Activated T-cell treated with anti-CD3 and anti-CD28 coated beads, Interleukin-2, amount 50 U/mL, for 1 hour (primary cell): ENCODE data around the gene ALOX12B.
"Not testable (repeated sequence)": the region's sequence is repeated elsewhere in the genome, so short reads cannot be mapped to it uniquely, and the experiment has no call there.

ENCODE experiments used
- DNase-seq: peaks from one replicate; pipeline ENCODE4 v3.0.0-alpha.2; 2020

ALOX12B gene

GRCh38 chr17:8063761-8064534 is 23.6 kb downstream of the ALOX12B start:
- DNase-seq, result no peak

GRCh38 chr17:8062807-8063483 is 24.6 kb downstream of the ALOX12B start:
- no peak for DNase-seq

GRCh38 chr17:8062435-8062806 is 25.1 kb downstream of the ALOX12B start:
- DNase-seq, result no peak

- not testable (repeated sequence) for DNase-seq
Measured at GRCh38 chr17:8061851-8062250, 25.7 kb downstream of the ALOX12B start.

- peak; percentile 44 for DNase-seq
Measured at GRCh38 chr17:8060274-8060673, 27.2 kb downstream of the ALOX12B start.

GRCh38 chr17:8059131-8059530 is 28.4 kb downstream of the ALOX12B start:
- no peak for DNase-seq

GRCh38 chr17:8057691-8058114 is 29.8 kb downstream of the ALOX12B start:
- peak; percentile 45 for DNase-seq

GRCh38 chr17:8056976-8057625 is 30.4 kb downstream of the ALOX12B start:
- DNase-seq, result no peak

GRCh38 chr17:8056232-8056975 is 31.1 kb downstream of the ALOX12B start:
- DNase-seq, result no peak

- no peak for DNase-seq
Measured at GRCh38 chr17:8055851-8056231, 31.7 kb downstream of the ALOX12B start.

GRCh38 chr17:8053600-8053999 is 33.9 kb downstream of the ALOX12B start:
- no peak for DNase-seq

GRCh38 chr17:8052256-8053252 is 35.0 kb downstream of the ALOX12B start:
- DNase-seq, result no peak

- DNase-seq, result no peak
Measured at GRCh38 chr17:8051831-8052230, 35.7 kb downstream of the ALOX12B start.

- DNase-seq, result no peak
Measured at GRCh38 chr17:8048736-8049135, 38.8 kb downstream of the ALOX12B start.

- no peak for DNase-seq
Measured at GRCh38 chr17:8048236-8048635, 39.3 kb downstream of the ALOX12B start.

- DNase-seq, result no peak
Measured at GRCh38 chr17:8047769-8048110, 39.8 kb downstream of the ALOX12B start.

- DNase-seq, result no peak
Measured at GRCh38 chr17:8046929-8047768, 40.4 kb downstream of the ALOX12B start.

GRCh38 chr17:8046306-8046928 is 41.1 kb downstream of the ALOX12B start:
- no peak for DNase-seq

GRCh38 chr17:8044819-8045810 is 42.4 kb downstream of the ALOX12B start:
- no peak for DNase-seq
